ENCODE results near the gene OR1N1.

The OR1N1 gene

GRCh38 chr9:122510502-122510901 is 16.6 kb downstream of the OR1N1 start, which contains the start of gene OR1J2:
Gene OR1J2 (plus strand): TSS chr9:122510802. CDS start chr9:122510802, 0 bp downstream.
- peaks cover 15% of the 10 kb centered on the region for H3K27me3 Mint-ChIP-seq (ENCODE audit: low read depth)
- no peaks in the 10 kb centered on the region for H3K36me3 Mint-ChIP-seq (ENCODE audit: low read depth)
- H3K4me1 Mint-ChIP-seq (ENCODE audit: low read depth) = no peaks in the 10 kb centered on the region
- no peak within 1 kb of the TSS for H3K27ac Mint-ChIP-seq
- H3K9me3 Mint-ChIP-seq = no peaks in the 10 kb centered on the region
- H3K4me3 Mint-ChIP-seq = no peak within 1 kb of the TSS

DNA sequence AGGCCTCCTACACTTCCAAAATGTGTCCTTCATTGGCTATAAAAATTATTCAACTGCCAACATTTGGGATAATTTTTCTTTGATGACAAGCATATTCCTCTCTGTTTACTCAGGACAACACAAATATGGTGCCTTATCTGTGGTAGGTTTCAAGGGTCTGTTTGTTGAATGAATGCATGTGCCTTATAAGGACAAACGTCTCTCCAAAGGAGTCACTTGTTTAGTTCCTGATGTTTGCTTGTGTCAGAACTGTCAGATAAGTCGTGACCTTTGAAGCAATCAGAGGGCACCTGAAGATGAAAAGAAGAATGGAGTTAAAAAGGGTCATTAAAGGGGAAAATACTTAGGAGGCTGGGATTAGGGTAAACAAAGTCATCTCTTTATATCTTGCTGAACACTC is 20.1 kb downstream of the OR1N1 start:
- Mint-ChIP-seq H3K9me3 (no peaks in the 10 kb centered on the region), H3K4me1 (ENCODE audit: low read depth) (no peaks in the 10 kb centered on the region), H3K36me3 (ENCODE audit: low read depth) (no peaks in the 10 kb centered on the region), H3K4me3 (no peak overlapping the region), H3K27ac (no peak overlapping the region), H3K27me3 (ENCODE audit: low read depth) (peaks cover 15% of the 10 kb centered on the region)

GRCh38 chr9:122498883-122499288 is 28.2 kb downstream of the OR1N1 start:
- Mint-ChIP-seq H3K27me3 (ENCODE audit: low read depth) (peaks cover 18% of the 10 kb centered on the region), H3K36me3 (ENCODE audit: low read depth) (no peaks in the 10 kb centered on the region), H3K9me3 (no peaks in the 10 kb centered on the region), H3K4me1 (ENCODE audit: low read depth) (no peaks in the 10 kb centered on the region), H3K27ac (no peak overlapping the region), H3K4me3 (no peak overlapping the region)

DNA sequence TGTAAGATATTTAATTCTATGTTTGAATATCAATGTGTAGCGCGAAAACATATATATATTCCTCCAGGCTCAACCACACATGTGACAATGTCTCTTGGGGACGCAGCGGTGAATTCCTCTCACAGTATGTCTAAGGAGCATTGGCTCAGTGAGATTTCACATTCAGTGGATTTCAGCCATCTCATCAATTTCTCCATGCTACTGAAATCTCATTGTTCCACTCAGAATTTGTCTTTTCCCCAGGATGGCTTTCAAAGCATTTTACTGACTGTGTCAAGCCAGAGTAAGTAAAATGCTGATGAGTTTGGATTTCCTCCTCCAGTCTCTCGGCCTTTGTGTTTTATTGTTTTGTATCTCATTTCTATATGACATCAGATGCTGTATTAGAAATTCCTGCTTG is 48.0 kb downstream of the OR1N1 start:
- H3K27me3 Mint-ChIP-seq (ENCODE audit: low read depth) = peaks cover 21% of the 10 kb centered on the region
- H3K9me3 Mint-ChIP-seq = no peaks in the 10 kb centered on the region
- H3K27ac Mint-ChIP-seq = no peak overlapping the region
- H3K4me3 Mint-ChIP-seq = no peak overlapping the region
- H3K4me1 Mint-ChIP-seq (ENCODE audit: low read depth) = no peaks in the 10 kb centered on the region
- no peaks in the 10 kb centered on the region for H3K36me3 Mint-ChIP-seq (ENCODE audit: low read depth)

- H3K4me1 Mint-ChIP-seq (ENCODE audit: low read depth) = no peaks in the 10 kb centered on the region
- no peaks in the 10 kb centered on the region for H3K9me3 Mint-ChIP-seq
- H3K27ac Mint-ChIP-seq = no peak within 1 kb of the TSS
- H3K27me3 Mint-ChIP-seq (ENCODE audit: low read depth) = peaks cover 21% of the 10 kb centered on the region
- no peak within 1 kb of the TSS for H3K4me3 Mint-ChIP-seq
- no peaks in the 10 kb centered on the region for H3K36me3 Mint-ChIP-seq (ENCODE audit: low read depth)
These were observed 49.3 kb downstream of the OR1N1 start, which contains the start of gene OR1J1 for GRCh38 chr9:122477826-122478225. Gene OR1J1 (minus strand): TSS chr9:122477926. CDS start chr9:122477926, 0 bp downstream.

DNA sequence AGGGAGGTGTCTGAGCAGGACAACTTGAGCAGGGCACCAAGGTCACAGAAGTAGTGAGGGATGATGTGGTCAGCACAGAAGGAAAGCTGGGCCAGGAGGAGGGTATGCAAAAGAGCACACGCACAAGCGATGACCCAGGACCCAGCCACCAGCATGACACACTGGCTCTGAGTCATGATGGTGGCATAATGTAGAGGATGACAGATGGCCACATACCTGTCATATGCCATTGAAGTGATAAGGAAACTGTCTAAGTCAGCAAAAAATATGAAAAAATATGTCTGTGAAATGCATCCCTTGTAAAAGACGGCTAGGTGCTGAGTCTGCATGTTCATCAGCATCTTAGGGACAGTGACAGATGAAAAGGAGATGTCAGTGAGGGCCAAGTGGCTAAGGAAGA is 49.7 kb downstream of the OR1N1 start:
- Mint-ChIP-seq H3K36me3 (ENCODE audit: low read depth) (no peaks in the 10 kb centered on the region), H3K4me1 (ENCODE audit: low read depth) (no peaks in the 10 kb centered on the region), H3K9me3 (no peaks in the 10 kb centered on the region), H3K27me3 (ENCODE audit: low read depth) (peaks cover 19% of the 10 kb centered on the region), H3K27ac (no peak overlapping the region), H3K4me3 (no peak overlapping the region)

Data from T-helper 1 cell treated with Interleukin-12 subunit alpha and Interleukin-12 subunit beta and Interleukin-4 antibody, amounts not matched to agents 30 μg/mL and 1 μg/mL, for 36 hours (primary cell).